EH (cell line): ENCODE results near the gene NINL.

Source experiments
- DNase-seq: peaks from one replicate; pipeline ENCODE4 v3.0.0-alpha.2; 2015; ENCODE audit warnings: low read depth

Gene NINL

DNA sequence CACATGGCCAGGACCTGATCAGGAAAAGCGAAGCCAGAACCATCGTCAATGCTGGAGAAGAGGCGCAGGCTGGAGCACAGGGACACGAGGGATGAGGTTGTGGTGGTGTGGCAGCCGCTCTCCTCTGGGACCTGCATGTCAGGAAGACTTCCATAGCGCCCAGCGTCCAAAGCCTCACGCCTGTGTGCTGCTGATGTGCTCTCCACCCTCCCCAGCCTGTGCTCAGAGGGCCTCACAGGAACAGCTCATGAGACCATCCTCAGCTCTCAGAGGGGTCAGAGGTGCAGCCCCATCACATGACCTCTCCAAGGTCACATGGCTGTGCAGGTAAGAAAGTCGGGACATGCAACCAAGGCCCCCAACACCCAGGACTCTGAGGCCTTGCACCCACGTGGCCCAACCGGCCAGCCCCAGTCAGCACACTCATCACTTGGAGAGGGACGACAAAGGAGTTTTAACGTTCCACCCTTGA lies 84.4 kb downstream of the NINL start:
- DNase-seq: no peak

DNA sequence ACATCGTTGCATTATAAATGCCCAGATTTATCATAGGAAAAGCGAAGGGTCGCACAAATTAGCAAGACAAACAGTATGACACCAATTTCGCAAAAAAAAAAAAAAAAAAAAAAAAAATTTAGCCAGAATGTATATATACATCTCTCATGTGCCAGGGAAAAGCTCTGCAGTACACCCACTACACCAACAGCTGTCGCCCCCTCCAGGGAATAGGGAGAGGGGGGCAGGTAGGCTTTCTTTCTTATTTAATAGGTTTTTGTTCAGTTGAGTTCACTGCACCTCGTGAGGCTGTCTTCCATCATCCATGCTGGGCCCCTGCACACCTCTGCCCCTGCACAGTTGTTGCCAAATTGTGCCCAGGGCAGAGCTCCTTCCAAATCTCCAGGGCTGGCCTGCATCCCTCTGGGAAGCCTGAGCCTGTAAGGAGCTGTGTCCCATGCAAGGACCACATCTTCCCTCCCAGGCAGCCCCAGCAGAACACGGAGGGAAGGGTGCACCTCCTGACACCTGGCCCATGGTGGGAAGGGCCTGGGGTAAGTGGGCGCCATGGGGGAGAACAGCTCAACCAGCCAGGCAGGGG lies 85.4 kb downstream of the NINL start:
- no peak for DNase-seq

DNA sequence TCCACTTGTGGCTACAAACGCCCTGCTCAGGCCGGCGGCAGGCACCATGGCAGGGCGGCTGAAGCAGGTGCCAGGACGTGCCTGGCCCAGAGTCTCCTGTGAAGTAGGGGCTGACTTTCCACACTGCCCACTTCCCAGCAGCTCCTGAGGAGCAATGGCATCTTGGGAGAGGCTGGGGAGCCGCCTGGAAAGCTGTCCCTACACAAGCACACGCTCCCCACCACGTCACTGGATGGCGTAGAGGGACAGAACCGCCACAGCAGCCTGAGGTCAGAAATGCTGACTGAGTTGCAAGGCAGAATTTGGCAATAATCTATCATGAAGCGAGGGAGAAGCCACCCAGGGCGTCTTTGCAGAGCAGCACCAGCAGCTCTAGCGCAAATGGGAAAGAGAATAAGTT lies 86.3 kb downstream of the NINL start:
- no peak for DNase-seq

DNA sequence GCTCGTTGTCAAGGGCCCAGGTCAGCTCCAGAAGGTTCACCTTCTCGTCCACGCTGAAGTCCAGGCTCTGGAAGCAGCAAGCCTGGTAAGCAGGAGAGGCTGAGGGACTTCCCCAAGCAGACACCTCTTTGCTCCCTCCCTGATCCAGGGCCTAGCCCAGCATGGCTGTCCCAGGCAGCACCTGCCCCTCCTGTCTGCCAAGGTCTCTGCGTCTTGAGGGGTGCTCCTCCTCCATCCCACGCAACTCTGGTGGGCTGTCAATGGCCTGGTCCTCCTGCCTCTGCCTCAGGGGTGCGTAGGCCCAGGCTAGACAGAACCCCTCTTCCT lies 87.1 kb downstream of the NINL start:
- no peak for DNase-seq

DNA sequence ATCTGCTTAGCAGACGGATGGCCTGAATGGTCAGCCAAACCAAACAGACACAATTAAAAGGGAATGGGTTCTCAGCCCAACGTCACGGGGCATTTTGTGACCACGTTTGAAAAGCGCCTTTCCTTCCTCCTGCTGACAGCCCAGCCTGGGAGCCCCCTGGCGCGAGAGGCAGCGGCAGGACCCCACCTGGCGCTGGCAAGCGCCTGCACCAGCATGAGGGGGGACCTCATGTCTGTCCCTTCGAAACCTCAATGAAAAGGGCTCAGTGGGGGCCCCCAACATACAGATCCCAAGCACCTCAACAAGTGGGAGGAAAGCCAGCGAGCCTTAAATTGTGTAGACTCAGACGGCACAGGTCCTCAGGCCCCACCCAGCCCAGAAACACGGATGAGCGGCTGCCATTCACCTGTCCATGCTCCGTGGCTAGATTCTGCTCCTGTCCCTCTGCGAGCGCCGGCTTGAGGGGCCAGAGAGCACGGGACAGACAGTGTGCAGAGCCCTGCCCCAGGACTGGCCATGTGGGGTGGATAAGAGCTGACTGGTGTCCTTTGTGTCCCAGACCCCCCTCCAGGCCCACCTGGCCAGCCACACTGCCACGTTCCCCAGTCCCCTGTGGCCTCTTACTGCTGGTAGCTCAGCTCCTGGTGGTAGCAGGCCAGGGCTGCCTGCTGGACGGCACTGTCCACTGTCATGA lies 87.6 kb downstream of the NINL start:
- no peak for DNase-seq

DNA sequence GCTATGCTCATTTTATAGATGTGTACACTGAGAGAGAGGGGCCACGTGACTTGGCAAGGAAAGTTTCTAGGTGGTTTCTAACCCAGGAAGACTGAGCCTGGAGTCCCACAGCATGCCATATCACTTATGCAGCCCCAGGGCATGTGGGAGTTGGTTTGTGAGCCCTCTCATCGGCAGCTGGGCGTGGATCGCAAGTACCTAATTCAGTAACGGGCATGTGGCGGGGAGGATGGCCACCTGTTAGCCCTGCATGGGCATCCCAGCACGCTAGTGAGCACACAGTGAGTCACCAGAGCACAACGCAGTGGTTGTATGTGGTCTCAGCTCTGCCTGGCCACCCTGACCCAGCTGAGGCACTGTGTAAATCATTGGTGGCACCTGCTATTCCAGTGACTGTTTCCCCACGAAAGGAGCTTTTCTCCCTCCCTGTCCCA lies 88.3 kb downstream of the NINL start:
- peak; percentile 6 for DNase-seq

DNA sequence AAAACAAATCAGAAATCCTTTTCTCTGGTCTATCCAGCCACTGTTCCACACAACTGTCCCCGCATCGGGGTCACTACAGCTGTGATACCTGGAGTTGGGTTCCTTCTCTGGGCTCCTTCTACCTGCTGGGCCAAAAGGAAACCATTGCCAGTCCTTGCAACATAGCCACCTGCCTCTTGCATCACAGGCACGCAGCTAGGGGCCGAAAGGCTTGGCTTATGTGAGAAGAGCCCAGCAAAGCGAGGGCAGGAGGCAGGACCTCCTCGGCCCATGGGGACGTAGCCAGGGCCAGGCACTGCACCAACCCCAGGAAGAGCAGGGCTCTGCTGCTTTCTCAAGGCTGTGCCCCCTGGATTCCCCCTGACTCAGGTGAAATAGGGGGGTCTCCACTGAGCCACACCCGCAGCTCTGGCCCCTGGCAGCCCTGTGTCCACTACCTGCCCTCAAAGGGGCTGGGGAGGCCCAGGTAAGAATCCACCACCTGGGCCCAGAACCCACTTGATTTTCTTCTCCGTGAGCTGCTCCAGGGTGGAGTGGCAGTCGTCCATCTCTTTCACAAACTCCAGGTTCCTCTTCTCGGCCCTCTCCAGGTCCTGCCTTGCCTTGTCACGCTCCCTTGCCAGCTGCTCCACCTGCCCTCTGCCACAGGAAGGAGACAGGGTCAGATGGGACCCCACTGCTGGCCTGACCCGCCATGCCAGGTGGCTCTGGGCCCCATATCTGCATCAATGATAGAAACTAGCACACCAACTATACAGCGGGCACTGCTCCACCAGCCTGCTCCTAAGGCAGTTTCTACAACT lies 89.0 kb downstream of the NINL start:
- no peak for DNase-seq

DNA sequence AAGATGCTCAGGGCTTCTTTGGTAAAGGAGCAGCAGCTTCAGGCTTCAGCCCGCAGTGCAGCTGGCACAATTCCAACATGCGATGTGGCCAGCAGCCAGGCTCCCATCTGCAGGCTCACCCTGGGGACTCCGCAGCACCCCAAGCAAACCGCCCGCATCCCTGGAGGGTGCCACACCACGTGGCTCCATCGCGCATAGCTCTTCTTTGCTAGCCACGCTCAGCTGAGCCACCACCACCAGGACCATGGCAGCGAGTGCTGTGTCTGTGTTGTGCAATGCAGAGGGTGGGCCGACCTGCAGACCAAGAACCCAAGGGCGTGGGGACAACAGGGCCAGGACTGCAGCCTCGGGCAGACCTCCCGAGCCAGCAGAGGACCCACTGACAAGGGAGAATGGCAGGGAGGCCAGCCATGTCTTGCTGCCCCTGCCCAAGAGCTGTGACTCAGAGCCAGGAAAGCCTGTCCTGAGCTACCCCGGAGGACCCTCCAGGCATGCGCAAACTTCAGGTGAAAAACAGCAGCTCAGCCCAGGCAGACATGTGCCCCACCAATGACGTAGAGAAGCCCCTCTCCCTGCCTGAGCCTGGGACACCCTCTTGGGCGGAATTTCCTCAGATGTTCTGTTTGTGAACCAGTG lies 90.0 kb downstream of the NINL start:
- no peak for DNase-seq

DNA sequence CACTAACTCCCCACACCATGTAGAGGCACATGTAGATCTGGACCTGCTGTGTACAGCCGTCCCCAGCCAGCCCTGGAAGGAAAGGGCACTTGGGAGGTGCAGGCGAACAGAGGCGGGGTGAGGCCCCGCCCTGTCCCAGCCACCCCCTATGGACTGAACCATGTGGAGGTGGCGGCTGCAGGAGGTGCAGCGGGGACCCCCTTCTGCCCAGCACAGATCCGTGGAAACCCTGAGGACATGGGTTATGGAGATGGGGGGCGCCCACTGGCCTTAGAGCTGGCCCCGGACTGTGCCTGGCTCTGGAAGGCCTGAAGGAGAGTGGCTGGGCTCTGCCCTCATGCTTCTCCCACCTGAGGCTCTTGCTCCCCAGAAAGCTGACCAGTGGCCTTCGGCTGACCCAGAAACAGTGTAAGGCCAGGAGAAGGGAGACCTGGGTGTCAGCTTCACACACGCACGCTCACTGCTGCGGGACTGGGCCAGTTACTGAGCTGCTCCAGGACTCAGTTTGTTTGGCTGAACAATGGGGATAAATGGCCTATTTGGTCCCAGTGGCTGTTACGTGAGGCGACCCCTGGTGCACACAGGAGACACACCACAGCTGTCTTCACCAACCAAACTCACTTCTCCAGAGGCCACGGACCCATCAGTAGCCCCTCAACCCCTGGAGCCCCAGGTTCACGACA lies 90.7 kb downstream of the NINL start:
- no peak for DNase-seq

DNA sequence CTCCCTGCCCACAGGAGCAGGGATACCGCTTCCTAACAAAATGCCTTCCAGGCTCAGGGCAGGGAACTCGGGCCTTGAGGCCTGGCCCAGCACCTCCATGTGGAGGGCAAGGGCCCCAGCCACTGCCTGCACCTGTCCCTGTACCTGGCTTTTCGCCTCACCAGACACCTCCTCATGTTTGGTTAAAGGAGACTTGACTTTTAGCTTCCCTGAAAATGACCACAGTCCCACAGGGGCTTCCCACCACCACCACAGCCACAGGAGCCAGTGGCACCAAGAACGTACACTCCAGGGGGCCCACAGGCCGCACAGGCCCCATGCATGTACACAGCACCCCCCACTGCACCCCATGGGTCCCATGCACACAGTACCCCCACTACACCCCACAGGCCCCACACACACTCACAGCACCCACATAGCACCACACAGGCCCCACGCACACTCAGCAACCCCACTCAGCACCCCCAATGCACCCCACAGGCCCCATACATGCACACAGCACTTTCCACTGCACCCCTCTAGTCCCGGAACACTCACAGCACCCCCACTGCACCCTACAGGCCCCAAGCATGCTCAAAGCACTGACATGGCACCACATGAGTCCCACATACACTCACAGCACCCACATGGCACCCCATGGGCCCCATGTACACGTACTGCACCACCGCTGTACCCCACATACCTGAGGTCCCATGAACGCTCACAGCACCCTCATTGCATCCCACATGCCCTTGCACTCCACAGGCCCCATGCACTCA lies 91.4 kb downstream of the NINL start:
- DNase-seq: no peak

DNA sequence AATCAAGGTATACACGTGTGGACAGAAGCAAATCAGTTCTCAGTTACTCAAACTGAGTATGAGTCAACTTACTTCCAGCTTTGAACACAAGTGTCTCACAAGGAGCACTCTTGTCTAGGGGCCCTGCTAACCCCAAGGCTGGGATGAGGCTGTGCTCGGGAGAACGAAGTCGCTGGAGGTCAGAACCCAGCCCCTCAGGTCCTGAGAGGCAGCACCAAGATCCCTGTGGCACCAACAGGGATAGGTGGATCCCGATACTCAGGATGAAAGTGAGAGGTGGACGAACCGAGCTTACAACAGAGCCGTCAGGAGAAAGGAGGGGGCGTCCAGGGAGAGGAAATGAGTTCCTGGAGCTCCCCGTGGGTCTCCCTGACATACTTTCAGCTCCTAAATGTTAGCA lies 92.2 kb downstream of the NINL start:
- no peak for DNase-seq

DNA sequence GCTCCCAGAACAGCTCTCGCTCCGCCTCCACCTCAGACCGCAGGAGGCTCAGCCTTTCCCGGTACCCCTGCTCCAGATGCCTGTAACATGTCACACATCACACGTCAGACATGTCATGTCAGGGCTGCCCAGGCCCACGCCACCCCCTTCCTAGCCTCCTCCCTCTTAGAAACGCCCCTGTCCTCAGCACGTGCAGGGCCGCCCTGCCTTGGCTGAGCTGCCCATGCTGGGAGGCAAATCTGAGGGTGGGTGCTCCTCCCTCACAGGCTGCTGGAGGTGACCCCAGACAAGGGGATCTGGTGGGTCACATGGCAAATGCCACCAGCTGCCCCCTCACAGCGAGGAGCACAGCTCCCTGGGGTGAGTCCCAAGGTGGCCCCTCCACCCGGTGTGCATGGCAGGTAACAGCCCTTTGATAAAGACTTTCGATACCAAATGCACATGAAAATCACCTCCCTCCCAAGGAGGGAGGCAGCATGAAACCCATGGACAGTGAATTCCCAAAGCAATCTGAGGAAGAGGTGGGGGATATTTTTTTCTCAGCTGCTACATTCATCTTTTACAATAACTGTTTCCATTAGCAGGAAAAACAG lies 93.8 kb downstream of the NINL start:
- no peak for DNase-seq

DNA sequence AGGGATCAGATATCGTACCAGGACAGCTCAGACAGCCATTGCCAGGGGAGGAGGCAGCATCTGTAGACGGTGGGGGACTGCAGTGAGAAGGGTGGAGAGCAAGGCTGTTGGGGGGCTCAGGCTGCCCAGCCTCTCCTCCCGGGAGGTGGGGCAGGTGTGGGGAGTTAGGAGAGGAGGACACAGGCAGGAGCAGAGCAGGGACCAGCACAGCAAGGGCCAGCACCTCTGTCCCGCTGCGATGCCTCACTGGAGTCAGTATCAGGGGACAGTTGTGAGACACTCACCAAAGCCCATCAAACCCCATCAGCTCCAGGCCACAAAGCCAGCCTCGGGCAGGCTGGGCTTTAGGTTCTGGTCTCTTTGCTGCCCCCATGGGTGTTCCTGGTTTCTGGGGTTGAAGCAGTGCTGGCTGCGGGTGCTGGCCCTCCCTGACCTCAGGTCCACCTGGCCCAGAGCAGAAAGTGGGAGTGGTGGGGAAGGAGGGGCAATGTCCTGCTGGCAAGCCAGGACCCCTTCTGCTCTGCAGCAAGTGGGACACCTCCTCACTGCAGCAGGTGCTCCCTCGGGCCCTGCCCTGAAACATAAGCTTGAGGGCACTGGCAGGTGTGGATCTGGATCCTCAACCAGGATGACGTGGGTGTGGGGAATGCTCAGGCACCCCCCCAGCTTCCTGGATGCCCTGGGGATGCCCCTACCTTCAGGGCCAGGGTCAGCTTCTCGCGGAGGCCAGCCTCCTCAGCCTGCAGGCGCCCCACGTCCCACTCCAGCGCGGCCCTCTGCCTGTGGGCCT lies 94.5 kb downstream of the NINL start:
- no peak for DNase-seq

DNA sequence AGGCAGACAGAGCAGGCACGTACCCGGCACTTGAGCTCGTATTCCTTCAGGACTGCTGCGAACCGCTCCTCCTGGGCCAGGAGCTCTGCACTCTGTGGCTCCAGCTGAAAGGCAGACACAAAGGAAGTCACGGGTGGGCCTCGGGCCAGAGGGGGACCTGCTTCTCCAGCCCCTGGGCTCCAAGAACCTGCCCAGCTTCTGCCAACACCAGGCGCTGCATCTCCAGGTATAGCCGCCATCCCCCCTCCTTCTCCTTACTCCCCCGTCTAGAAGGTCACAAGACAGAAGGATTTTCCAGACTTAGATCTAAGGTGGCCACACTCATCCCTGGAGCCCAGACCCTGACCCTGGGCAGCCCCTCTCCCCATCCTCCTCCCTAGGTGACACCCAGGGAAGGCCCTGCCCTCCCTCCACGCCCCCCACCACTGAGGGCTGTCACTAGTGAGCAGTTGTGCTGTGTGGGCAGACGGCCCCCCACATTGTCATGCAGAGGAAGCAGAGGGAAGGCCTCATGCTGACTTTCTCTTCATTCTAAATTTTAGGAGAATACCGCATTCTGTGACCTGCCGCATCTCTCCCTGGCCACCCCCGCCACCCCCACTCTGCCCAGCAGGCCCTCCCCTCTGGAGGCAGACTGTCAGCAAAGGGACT lies 96.0 kb downstream of the NINL start:
- DNase-seq: no peak

DNA sequence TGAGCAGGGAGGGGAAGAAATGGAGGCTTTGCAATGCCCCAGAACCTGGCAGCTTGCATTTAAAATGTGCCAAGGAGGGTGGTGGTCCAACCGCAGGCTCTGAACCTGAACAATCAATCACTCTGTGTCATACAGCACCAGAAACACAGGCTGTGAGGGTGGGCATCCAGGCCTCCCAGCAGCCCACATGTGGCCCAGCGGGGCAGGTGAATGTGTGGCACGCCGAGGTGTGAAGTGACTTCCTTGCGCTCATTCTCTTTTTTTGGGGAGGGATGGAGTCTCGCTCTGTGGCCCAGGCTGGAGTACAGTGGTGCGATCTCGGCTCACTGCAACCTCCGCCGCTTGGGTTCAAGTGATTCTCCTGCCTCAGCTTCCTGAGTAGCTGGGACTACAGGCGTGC lies 97.4 kb downstream of the NINL start:
- no peak for DNase-seq

DNA sequence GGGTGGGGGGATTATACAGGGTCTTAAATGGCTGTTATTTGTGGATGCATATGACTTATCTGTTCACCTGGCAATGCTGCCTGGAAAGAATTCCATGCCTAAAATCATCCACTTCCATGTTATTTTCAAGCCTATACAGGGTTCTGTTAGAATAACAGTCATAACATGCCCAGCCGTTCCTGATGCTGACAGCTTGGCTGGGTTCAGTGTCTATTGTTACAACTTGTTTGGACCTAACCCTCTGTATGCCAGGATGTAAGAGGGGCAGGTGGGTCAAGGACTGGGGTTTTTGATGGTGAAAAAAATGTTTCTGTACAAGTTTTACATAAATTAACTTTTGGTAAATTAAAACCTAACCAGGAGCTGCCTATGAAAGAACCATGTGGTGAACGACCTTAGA lies 98.0 kb downstream of the NINL start:
- no peak for DNase-seq

DNA sequence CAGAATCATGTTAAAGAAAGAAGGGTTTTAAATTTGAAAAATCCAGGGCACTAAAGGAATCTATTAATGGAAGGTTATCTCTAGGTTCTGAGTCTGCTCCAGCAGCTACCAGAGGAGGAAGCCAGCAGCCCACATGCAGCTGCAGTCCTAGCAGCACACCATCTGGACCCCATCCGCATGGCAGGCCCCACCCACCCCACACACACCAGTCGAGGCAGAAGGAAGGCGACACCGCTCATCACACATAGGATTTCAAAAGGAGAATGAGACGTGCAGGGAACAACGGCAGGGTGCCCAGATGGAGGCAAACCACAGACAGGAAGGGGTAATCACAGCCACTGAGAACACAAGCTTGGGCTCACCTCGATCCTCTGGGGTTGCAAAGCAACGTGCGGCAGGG lies 99.0 kb downstream of the NINL start:
- DNase-seq: peak; percentile 11

DNA sequence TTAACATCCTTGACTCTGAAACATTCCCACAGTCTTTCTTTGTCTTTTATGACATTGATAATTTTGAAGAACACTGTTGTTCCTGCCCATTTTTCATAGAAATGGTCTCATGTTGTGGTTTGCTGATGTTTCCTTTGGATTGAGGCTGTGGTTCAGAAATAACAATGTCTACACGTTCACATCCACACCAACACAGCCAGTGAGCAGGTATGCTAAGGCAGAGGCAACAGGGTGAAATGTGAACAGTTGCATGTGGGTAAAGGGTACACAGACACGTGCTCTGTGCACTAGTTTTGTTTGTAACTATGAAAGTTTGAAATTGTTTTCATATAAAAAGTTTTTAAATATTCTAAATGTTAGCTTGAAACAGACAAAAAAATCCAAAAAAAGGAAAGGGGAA lies 99.5 kb downstream of the NINL start:
- DNase-seq: no peak

DNA sequence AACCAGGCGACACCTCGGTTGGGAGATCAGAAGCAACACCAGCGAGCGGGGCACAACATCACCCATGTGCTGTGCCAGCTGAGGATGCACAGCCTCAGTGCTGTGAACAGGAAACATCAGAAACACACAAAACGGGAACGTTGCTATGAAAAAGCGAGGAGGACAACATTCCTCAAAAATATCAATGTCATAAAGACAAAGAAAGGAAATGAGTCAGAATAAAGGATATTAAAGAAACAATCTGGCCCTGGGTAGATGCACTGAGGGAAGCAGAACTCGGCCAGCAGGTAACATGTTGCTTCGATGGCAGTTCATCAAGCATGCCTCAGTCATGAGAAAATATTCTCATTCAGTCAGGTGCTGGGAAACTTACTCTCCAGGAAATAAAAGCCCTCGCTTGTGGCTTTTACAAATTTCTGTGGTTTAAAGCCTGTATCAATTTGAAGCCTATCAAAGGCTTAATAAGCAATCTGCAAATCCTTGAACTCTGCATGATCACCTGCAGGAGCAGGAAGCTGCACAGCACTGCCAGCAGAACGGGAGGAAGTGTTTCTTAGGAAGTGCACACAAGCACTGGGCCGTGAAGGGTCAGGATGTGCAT lies 100.3 kb downstream of the NINL start:
- DNase-seq: no peak
